Endothelial cell of umbilical vein (primary cell): ENCODE measurements around the gene RBL1. TPM values are rescaled to one million over a fixed set of nuclear protein-coding genes. Genes with fewer than 3 reads are reported as not detected.

Source experiments
- BruUV-seq: library from RNA; stranded (reverse); fragments of 400-500 nt; replicated peaks from 2 replicates; lab custom pipeline; 2021; lab: Mats Ljungman, UMichigan
- CTCF ChIA-PET: fragments of 300-600, 350-600 bp; sonication (Branson Sonifier 250); formaldehyde crosslinking; loops from one replicate; lab custom pipeline; 2021; ENCODE audit warnings: antibody characterized with exemption, inconsistent platforms; lab: Charles Lee
- POLR2A ChIA-PET: fragments of 300-600, 350-600 bp; sonication (Branson Sonifier 250); formaldehyde crosslinking; loops from one replicate; lab custom pipeline; 2021; ENCODE audit warnings: antibody characterized with exemption, inconsistent platforms; lab: Charles Lee
- DNase-seq: peaks from one replicate; pipeline ENCODE4 v3.0.0-alpha.2; 2011; ENCODE audit warnings: low read depth, low spot score
- FAIRE-seq: peaks from 2 replicates; lab custom pipeline; 2011; peaks lifted over from hg19 to GRCh38; lab: Jason Lieb, UNC
- H2AFZ ChIP-seq: 2 replicates; pipeline ENCODE4 v1.6.0; 2012; ENCODE audit warnings: low read depth, low read length, control low read depth, inconsistent platforms
- H3K27ac ChIP-seq: 2 replicates; pipeline ENCODE4 v1.5.1; 2011; ENCODE audit warnings: low read depth, mild to moderate bottlenecking, control low read depth, low read length, moderate library complexity; ENCODE audit not compliant: insufficient read depth
- H3K27me3 ChIP-seq, 2 experiments: 2 replicates each; pipeline versions ENCODE4 v1.6.0 to v1.6.1; 2011; ENCODE audit warnings: low read length in 2 of 2, mixed read lengths in 1 of 2; ENCODE audit not compliant: control insufficient read depth in 2 of 2, insufficient read depth in 2 of 2
- H3K36me3 ChIP-seq, 2 experiments: 2 replicates in 1 of 2; 3 replicates in 1 of 2; pipeline ENCODE4 v1.5.1; 2011; ENCODE audit warnings: low read length in 2 of 2, mild to moderate bottlenecking in 1 of 2, moderate library complexity in 1 of 2; ENCODE audit not compliant: control insufficient read depth in 2 of 2, insufficient read depth in 2 of 2; ENCODE audit errors: extremely low read depth in 1 of 2
- H3K4me1 ChIP-seq: 3 replicates; pipeline ENCODE4 v1.5.1; 2011; ENCODE audit warnings: mild to moderate bottlenecking, low read length; ENCODE audit not compliant: control insufficient read depth, insufficient read depth; ENCODE audit errors: extremely low read depth
- H3K4me2 ChIP-seq: 2 replicates; pipeline ENCODE4 v1.6.1; 2011; ENCODE audit warnings: low read length, control low read depth, mixed read lengths; ENCODE audit not compliant: insufficient read depth
- H3K4me3 ChIP-seq, 3 experiments: fragments of 200-600 bp in 1 of 3; sonication (generic), shearing (Covaris generic) in 1 of 3; replicated peaks in 1 of 3; 2 replicates each; pipeline ENCODE4 v1.5.1; 2011 to 2016; ENCODE audit warnings: control low read depth in 3 of 3, low read length in 3 of 3, mild to moderate bottlenecking in 2 of 3, inconsistent platforms in 1 of 3, low read depth in 1 of 3, moderate library complexity in 1 of 3; ENCODE audit not compliant: insufficient read depth in 1 of 3
- H3K79me2 ChIP-seq: 2 replicates; pipeline ENCODE4 v1.6.0; 2012; ENCODE audit warnings: low read length, inconsistent platforms; ENCODE audit not compliant: control insufficient read depth, insufficient read depth
- H3K9ac ChIP-seq: replicated peaks from 2 replicates; pipeline ENCODE3; 2011; ENCODE audit warnings: low read length, control low read depth; ENCODE audit not compliant: insufficient read depth; ENCODE audit errors: extremely low read depth
- H3K9me1 ChIP-seq: replicated peaks from 3 replicates; pipeline ENCODE4 v1.6.0; 2011; ENCODE audit warnings: mild to moderate bottlenecking, low read length; ENCODE audit not compliant: control insufficient read depth, insufficient read depth; ENCODE audit errors: extremely low read depth
- H3K9me3 ChIP-seq: replicated peaks from 2 replicates; pipeline ENCODE4 v1.5.1; 2012; ENCODE audit warnings: low read length, inconsistent platforms; ENCODE audit not compliant: control insufficient read depth, insufficient read depth
- H4K20me1 ChIP-seq: replicated peaks from 2 replicates; pipeline ENCODE3; 2011; ENCODE audit warnings: mild to moderate bottlenecking, low read length; ENCODE audit not compliant: control insufficient read depth, insufficient read depth; ENCODE audit errors: extremely low read depth
- EZH2 ChIP-seq: IDR thresholded peaks from 2 replicates; pipeline ENCODE4 v1.6.1; 2012; ENCODE audit warnings: borderline replicate concordance, low read depth, mild to moderate bottlenecking, moderate library complexity, low read length, inconsistent platforms; ENCODE audit not compliant: severe bottlenecking
- FOS ChIP-seq: IDR thresholded peaks from 2 replicates; pipeline ENCODE4 v1.6.1; 2011; ENCODE audit warnings: mild to moderate bottlenecking, low read length, moderate library complexity, borderline replicate concordance; ENCODE audit not compliant: insufficient read depth
- GATA2 ChIP-seq: IDR thresholded peaks from 2 replicates; pipeline ENCODE4 v1.7.0; 2011; ENCODE audit warnings: low read depth, mild to moderate bottlenecking, moderate library complexity, mixed read lengths, low read length; ENCODE audit not compliant: insufficient read length, insufficient read depth
- JUN ChIP-seq: IDR thresholded peaks from 2 replicates; pipeline ENCODE4 v1.6.1; 2011; ENCODE audit warnings: borderline replicate concordance, low read depth; ENCODE audit not compliant: insufficient read length, insufficient read depth
- MYC ChIP-seq: IDR thresholded peaks from one replicate; pipeline ENCODE4 v1.6.1; 2011; ENCODE audit warnings: mild to moderate bottlenecking, low read depth, low read length
- POLR2A ChIP-seq: IDR thresholded peaks from 2 replicates; pipeline ENCODE4 v1.6.1; 2012; ENCODE audit warnings: low read depth, mild to moderate bottlenecking, control low read depth, low read length
- POLR2AphosphoS5 ChIP-seq: IDR thresholded peaks from 2 replicates; pipeline ENCODE4 v1.6.1; 2012; ENCODE audit warnings: low read depth, mild to moderate bottlenecking, control low read depth, low read length, moderate library complexity; ENCODE audit not compliant: insufficient read depth
- dilution Hi-C: fragments of 300-500 bp; cut with MboI; formaldehyde crosslinking; loops from one replicate; pipeline ENCODE4 v1.15.0; 2019; ENCODE audit warnings: low sequenced_read_pairs; ENCODE audit not compliant: extremely low pct_ligation_motif_present
- intact Hi-C: fragments of 100-400 bp; cut with micrococcal nuclease; formaldehyde crosslinking; loops from one replicate; pipeline ENCODE4 v1.10.0; 2022
- polyA plus RNA-seq, 4 experiments: library from polyadenylated mRNA; depleted of rRNA in 3 of 4; stranded (reverse) in 3 of 4; unstranded in 1 of 4; fragments of >200 nt; gene quantifications; 2 replicates each; pipeline versions ENCODE4 v1.2.1 to v1.2.3, GENCODE V29; 2011 to 2012; ENCODE audit warnings: missing spikeins in 1 of 4
- total RNA-seq: library from RNA; stranded (reverse); gene quantifications from 2 replicates; pipeline ENCODE4 v1.2.3, GENCODE V29; 2021
- TF ChIP-seq, protein P1 (sequence below): IDR thresholded peaks from 2 replicates; pipeline ENCODE4 v1.6.1; 2011; ENCODE audit not compliant: insufficient read depth, insufficient read length
- TF ChIP-seq, protein P2 (sequence below), 2 donors: IDR thresholded peaks; 1 replicate in 1 of 2; 2 replicates in 1 of 2; pipeline ENCODE4 v1.5.1; 2011; ENCODE audit warnings: low read length in 2 of 2, mild to moderate bottlenecking in 2 of 2, moderate library complexity in 2 of 2, control low read depth in 1 of 2, inconsistent platforms in 1 of 2, low read depth in 1 of 2; ENCODE audit not compliant: insufficient read depth in 1 of 2; ENCODE audit errors: extremely low read depth in 1 of 2

Gene RBL1
- total and polyA plus RNA-seq, 2 donors (not counting 3 experiments of a cell fraction or from before 2014, with no cell fraction given) = 3.1 to 20.1 TPM

DNA sequence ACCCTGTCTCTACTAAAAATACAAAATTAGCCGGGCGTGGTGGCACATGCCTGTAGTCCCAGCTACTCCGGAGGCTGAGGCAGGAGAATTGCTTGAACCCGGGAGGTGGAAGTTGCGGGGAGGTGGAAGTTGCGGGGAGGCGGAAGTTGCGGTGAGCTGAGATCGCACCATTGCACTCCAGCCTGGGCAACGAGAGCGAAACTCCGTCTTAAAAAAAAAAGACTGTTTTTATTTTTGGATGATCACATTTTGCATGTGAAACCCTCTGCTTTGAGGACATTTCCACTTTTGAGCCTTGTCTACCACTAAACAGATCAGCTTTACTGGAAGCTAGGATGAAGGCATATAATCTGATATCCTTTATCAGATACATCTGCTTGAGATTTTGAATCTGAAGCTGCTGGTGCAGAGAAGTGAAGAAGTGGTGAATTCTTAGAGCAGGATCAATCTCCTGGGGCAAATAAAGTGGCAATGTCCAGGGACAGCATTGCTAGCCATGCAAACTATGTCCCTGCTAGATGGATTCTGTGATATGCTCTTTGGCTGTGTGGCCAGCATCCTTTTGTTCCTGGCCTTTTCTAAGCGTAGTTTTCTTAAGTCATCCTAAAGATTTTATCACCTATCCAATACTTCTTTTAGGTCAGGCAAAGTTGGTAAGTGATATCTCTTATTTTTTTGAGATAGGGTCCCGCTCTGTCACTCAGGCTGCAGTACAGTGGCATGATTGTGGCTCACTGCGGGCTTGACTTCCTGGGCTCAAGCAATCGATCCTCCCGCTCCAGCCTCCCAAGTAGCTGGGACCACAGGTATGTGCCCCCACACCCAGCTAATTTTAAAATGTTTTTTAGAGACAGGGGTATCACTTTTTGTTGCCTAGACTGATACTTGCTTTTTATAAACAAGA, 23.3 kb downstream of the RBL1 start:
- H4K20me1 ChIP-seq = no peaks in the 10 kb centered on the region
- peaks cover 21% of the 10 kb centered on the region for H3K79me2 ChIP-seq
- no peak overlapping the region for H3K4me2 ChIP-seq
- H3K9me1 ChIP-seq = no peaks in the 10 kb centered on the region
- CTCF ChIA-PET = interaction anchor here (0.8 to 1.2 kb wide), 2 partner anchors 9 to 16 kb away, joined by 3 read pairs; no protein-coding TSS in a partner anchor
- no peak overlapping the region for H3K27ac ChIP-seq
- H3K9me3 ChIP-seq = no peaks in the 10 kb centered on the region
- H3K4me1 ChIP-seq = no peaks in the 10 kb centered on the region
- no TSS peak for BruUV-seq
- H3K27me3 ChIP-seq = no peaks in the 10 kb centered on the region
- TF ChIP-seq FOS = no peak
- no peak for TF ChIP-seq GATA2
- TF ChIP-seq JUN = no peak
- TF ChIP-seq, protein P1, sequence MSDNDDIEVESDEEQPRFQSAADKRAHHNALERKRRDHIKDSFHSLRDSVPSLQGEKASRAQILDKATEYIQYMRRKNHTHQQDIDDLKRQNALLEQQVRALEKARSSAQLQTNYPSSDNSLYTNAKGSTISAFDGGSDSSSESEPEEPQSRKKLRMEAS = no peak
- TF ChIP-seq, protein P2, sequence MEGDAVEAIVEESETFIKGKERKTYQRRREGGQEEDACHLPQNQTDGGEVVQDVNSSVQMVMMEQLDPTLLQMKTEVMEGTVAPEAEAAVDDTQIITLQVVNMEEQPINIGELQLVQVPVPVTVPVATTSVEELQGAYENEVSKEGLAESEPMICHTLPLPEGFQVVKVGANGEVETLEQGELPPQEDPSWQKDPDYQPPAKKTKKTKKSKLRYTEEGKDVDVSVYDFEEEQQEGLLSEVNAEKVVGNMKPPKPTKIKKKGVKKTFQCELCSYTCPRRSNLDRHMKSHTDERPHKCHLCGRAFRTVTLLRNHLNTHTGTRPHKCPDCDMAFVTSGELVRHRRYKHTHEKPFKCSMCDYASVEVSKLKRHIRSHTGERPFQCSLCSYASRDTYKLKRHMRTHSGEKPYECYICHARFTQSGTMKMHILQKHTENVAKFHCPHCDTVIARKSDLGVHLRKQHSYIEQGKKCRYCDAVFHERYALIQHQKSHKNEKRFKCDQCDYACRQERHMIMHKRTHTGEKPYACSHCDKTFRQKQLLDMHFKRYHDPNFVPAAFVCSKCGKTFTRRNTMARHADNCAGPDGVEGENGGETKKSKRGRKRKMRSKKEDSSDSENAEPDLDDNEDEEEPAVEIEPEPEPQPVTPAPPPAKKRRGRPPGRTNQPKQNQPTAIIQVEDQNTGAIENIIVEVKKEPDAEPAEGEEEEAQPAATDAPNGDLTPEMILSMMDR (IDR thresholded peaks at IDR 0.05; ENCODE audit: extremely low read depth in 1 of 2, insufficient read depth in 1 of 2, low read depth in 1 of 2, low read length in 2 of 2) = no peak
- TF ChIP-seq POLR2AphosphoS5 = no peak
- no peak for TF ChIP-seq POLR2A
- TF ChIP-seq EZH2 = no peak
- TF ChIP-seq MYC = no peak
- no peak overlapping the region for H3K9ac ChIP-seq
- no peak for DNase-seq
- no peak for FAIRE-seq
- H3K36me3 ChIP-seq = no peaks in the 10 kb centered on the region
- intact Hi-C loops (no loop called here), dilution Hi-C loops (no loop called here)
- POLR2A ChIA-PET = no interaction called here
- H3K4me3 ChIP-seq = no peak overlapping the region
- H2AFZ ChIP-seq = no peak overlapping the region
